ENCODE data around the gene IMP3.
"Not testable (repeated sequence)": the region's sequence is repeated elsewhere in the genome, so short reads cannot be mapped to it uniquely, and the experiment has no call there.

The IMP3 gene, protein sequence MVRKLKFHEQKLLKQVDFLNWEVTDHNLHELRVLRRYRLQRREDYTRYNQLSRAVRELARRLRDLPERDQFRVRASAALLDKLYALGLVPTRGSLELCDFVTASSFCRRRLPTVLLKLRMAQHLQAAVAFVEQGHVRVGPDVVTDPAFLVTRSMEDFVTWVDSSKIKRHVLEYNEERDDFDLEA

GRCh38 chr15:75639709-75640482 lies at the start of gene IMP3:
Gene IMP3, minus strand, starts transcription at chr15:75640224. Its CDS starts 56 bp downstream, at chr15:75640168.
- Mint-ChIP-seq H3K27me3 (ENCODE audit: low read depth) (peaks cover 3% of the 10 kb centered on the region), H3K36me3 (ENCODE audit: low read depth) (peaks cover 15% of the 10 kb centered on the region), H3K4me1 (ENCODE audit: low read depth) (peaks cover 28% of the 10 kb centered on the region), H3K4me3 (peak within 1 kb of the TSS; percentile 95), H3K27ac (peak within 1 kb of the TSS; percentile 91), H3K9me3 (no peaks in the 10 kb centered on the region)

DNA sequence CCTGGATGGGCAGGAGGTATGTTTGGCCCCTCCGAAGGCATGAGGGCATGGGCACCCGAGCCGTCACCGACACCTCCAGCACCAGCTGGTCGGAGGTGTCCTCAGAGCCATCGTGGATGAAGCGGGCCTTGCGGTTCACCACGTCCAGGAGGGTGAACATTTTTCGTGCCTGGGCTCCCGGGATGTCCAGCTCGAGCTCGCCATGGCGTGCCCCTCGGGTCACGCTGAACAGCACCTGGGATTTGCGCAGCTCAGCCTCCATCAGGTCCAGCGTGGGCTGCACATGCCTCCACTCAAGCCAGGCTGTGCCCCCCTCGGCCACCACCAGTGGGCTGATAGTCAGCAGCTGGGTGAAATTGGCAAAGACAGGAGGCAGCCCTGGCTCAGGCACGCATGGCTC lies 49.4 kb upstream of the IMP3 start:
- peaks cover 14% of the 10 kb centered on the region for H3K27me3 Mint-ChIP-seq (ENCODE audit: low read depth)
- not testable (repeated sequence) for H3K4me1 Mint-ChIP-seq (ENCODE audit: low read depth); H3K9me3 Mint-ChIP-seq; H3K27ac Mint-ChIP-seq; H3K36me3 Mint-ChIP-seq (ENCODE audit: low read depth); H3K4me3 Mint-ChIP-seq

DNA sequence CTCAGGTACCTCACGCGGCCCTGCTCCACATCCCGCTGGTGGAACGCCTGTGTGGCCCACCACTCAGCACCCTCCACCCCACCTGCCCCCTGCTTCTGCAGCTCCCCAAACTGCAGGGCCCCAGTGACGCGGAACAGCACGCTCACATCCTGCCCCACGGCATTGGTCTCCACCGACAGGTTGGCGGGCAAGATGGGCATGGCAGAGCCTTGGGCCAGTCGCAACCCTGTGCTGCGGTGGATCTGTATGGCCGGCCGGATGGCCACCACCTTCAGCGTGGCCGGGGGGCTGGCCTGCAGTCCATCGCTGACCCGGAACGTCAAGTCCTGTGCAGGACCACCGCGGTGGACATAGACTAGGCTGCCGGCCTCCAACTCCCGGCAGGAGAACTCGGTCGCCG lies 48.8 kb upstream of the IMP3 start:
- peaks cover 11% of the 10 kb centered on the region for H3K27me3 Mint-ChIP-seq (ENCODE audit: low read depth)
- H3K27ac Mint-ChIP-seq: no peak overlapping the region
- H3K36me3 Mint-ChIP-seq (ENCODE audit: low read depth): no peaks in the 10 kb centered on the region
- no peak overlapping the region for H3K4me3 Mint-ChIP-seq
- no peaks in the 10 kb centered on the region for H3K9me3 Mint-ChIP-seq
- peaks cover 5% of the 10 kb centered on the region for H3K4me1 Mint-ChIP-seq (ENCODE audit: low read depth)

DNA sequence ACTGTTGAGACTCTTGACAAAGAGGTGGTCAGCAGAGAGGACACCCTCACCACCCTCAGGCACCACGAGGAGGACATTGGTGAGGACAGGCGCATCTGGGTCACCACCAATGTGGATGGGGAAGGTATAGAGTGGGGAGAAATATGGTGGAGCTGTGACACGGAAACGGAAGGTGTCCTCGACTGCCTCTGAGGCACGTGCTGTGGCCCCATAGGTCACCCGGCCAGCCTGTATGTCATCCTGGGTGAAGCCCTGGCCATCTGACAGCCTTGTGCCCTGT lies 48.2 kb upstream of the IMP3 start:
- Mint-ChIP-seq H3K4me1 (ENCODE audit: low read depth) (peaks cover 5% of the 10 kb centered on the region), H3K36me3 (ENCODE audit: low read depth) (no peaks in the 10 kb centered on the region), H3K27me3 (ENCODE audit: low read depth) (peaks cover 8% of the 10 kb centered on the region), H3K27ac (no peak overlapping the region), H3K9me3 (no peaks in the 10 kb centered on the region), H3K4me3 (no peak overlapping the region)

DNA sequence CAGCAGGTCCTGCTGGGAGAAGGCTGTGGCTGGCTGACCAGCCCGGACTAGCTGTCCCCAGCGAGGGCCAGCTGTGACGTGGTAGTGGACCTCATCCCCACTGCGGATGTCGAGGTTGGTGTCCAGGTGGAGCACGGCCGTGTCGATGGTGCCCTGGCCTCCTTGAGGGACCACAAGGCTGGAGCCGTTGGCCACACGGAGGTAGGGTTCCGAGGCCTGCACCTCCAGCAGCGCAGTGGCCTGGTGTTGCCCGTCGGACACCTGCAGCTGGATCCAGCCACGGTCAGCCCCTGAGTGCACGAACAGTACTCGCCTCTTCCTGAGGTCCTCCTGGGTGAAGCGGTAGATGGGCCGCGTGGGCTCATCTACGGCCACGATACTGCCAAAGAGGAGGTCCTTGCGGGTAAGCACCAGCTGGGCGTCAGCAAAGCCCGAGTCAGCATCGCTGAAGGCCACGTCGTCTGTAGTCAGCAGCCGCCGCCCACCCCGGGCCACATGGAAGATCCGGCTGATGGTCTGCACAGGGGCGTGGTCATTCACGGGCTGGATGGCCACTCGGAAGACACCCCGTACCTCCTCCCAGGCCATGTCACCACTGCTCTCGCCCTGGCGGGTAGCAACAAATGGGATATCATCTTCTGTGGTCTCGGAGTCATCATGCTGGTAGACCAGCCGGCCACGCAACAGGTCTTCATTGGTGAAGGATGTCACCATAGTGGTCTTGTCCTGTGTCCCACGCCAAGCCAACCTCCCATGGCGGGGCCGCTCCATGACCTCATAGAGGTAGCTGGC lies 47.7 kb upstream of the IMP3 start:
- Mint-ChIP-seq H3K36me3 (ENCODE audit: low read depth) (no peaks in the 10 kb centered on the region), H3K4me1 (ENCODE audit: low read depth) (peaks cover 5% of the 10 kb centered on the region), H3K4me3 (no peak overlapping the region), H3K27me3 (ENCODE audit: low read depth) (peaks cover 6% of the 10 kb centered on the region), H3K27ac (no peak overlapping the region), H3K9me3 (no peaks in the 10 kb centered on the region)

GRCh38 chr15:75686212-75686642 lies 46.2 kb upstream of the IMP3 start:
- not testable (repeated sequence) for H3K27ac Mint-ChIP-seq; H3K9me3 Mint-ChIP-seq; H3K4me1 Mint-ChIP-seq (ENCODE audit: low read depth); H3K4me3 Mint-ChIP-seq; H3K27me3 Mint-ChIP-seq (ENCODE audit: low read depth); H3K36me3 Mint-ChIP-seq (ENCODE audit: low read depth)

DNA sequence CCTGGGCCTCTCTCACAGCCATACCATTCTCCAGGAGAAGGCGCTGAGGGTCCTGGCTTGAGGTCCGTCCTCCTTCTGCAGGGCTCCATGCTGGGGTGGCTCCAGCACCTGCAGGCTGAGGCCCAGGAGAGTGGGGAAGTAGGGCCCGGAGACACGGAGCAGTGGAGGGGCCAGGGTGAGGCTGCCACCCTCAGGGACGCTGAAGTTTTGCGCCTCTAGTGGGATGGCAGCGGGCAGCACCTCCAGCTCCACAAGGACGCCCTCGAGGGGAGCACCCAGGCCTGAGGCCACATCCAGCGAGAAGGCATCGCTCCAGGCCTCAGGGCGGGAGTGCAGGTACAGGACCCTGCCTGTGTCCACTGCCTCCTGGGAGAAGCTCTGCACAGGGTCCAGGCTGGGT lies 45.2 kb upstream of the IMP3 start:
- Mint-ChIP-seq H3K36me3 (ENCODE audit: low read depth) (no peaks in the 10 kb centered on the region), H3K27ac (no peak overlapping the region), H3K4me3 (no peak overlapping the region), H3K27me3 (ENCODE audit: low read depth) (no peaks in the 10 kb centered on the region), H3K9me3 (no peaks in the 10 kb centered on the region), H3K4me1 (ENCODE audit: low read depth) (no peaks in the 10 kb centered on the region)

DNA sequence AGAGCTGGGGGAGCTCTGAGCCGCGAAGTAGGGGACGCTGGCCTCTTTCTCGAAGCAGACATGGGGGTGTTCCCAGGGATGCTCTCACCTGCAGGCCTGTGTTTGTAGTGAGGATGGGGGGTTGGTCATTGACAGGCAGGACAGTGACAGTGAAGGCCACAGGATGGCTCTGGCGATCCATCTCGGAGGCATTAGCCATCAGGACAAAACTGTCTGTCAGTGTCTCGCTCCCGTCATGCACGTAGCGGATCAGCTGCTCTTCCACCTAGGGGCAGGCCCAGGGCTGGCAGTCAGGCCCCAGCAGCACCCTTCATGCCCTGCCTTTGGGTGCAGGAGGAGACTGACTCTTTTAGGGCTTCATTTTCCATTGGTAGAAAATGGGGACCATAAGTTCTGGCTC lies 44.6 kb upstream of the IMP3 start:
- no peak overlapping the region for H3K27ac Mint-ChIP-seq
- no peaks in the 10 kb centered on the region for H3K36me3 Mint-ChIP-seq (ENCODE audit: low read depth)
- no peaks in the 10 kb centered on the region for H3K9me3 Mint-ChIP-seq
- H3K27me3 Mint-ChIP-seq (ENCODE audit: low read depth): no peaks in the 10 kb centered on the region
- H3K4me3 Mint-ChIP-seq: no peak overlapping the region
- H3K4me1 Mint-ChIP-seq (ENCODE audit: low read depth): no peaks in the 10 kb centered on the region

DNA sequence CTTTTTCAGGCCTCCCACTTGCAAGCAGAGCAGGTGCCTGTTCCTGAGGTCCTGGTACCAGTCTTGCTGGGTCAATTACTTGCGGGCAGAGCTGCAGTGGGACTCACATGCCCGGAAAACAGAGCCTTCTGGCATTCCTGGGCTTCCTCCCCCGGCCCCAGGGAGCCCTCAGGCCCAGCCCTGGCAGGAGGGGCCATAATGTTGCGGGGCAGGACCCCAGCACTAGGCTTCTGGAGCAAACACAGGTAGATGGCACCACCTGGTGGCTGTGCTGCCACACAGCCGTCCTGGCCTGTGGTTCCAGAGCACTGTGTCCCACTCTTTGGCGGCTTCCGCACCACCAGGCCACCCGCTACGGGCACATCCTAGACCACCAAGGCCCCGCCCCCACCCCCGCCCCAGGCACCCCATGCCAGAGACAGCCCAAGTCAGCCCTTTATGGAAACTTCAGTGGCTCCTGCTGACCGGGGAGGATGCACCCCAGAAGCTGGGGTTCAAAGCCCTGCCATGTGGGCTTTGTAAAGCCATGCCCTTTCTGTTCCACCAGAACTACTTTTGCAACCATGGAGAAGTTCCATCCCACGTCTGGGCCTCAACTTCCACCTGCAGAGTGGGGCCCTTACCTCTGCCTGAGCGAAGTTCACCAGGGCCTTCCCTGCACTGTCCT lies 43.8 kb upstream of the IMP3 start:
- not testable (repeated sequence) for H3K9me3 Mint-ChIP-seq; H3K27ac Mint-ChIP-seq; H3K27me3 Mint-ChIP-seq (ENCODE audit: low read depth)

DNA sequence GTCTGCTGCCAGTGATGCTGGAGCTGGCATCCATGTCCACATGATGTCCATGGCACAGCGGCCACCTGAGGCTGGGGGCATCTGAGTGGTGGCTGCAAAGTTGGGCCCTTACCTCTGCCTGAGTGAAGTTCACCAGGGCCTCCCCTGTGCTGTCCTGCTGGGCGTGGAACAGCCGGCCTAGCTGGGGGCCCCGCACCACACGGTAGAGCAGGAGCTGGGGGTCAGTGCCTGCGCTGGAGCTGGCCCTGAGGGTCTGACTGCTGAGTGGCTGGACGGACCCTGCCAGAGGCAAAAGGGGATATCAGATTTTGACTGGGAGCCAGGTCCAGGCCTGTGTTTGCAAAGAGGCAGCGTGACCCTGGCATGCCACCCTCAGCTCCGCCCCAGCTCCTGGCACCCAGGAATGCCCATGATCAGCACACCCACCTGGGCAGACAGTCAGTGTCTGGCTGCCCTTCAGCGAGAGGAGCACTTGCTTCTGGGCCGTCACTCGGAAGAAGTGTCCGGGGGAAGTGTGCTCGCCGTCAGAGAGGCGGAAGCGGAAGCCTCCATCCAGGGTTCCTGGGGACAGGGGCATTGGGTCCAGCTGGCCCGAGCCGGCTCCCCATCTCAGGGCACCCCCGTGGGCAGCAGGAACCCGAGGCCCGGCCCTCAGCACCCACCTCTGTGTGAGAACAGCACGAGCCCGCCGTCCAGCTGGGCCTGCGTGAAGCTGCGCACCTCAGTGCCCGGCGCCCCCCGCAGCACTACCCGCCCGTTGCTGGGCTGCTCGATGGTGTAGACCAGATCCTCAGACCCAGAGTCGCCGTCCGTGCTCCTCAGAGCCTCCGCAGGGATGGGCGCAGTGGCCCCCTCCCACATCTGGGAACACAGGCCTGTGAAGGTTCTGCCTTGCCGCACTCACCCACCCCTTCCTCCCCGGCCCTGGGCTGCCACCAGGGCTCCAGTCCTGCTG lies 42.4 kb upstream of the IMP3 start:
- H3K4me3 Mint-ChIP-seq: no peak overlapping the region
- H3K9me3 Mint-ChIP-seq: no peaks in the 10 kb centered on the region
- H3K4me1 Mint-ChIP-seq (ENCODE audit: low read depth): no peaks in the 10 kb centered on the region
- no peaks in the 10 kb centered on the region for H3K36me3 Mint-ChIP-seq (ENCODE audit: low read depth)
- no peak overlapping the region for H3K27ac Mint-ChIP-seq
- peaks cover 6% of the 10 kb centered on the region for H3K27me3 Mint-ChIP-seq (ENCODE audit: low read depth)

More for the DNA sequence above, 43.8 kb upstream of the IMP3 start:
- not testable (repeated sequence) for H3K36me3 Mint-ChIP-seq (ENCODE audit: low read depth); H3K4me3 Mint-ChIP-seq; H3K4me1 Mint-ChIP-seq (ENCODE audit: low read depth)

- no peaks in the 10 kb centered on the region for H3K9me3 Mint-ChIP-seq
- no peak overlapping the region for H3K4me3 Mint-ChIP-seq
- H3K27me3 Mint-ChIP-seq (ENCODE audit: low read depth): peaks cover 6% of the 10 kb centered on the region
- H3K4me1 Mint-ChIP-seq (ENCODE audit: low read depth): no peaks in the 10 kb centered on the region
- H3K36me3 Mint-ChIP-seq (ENCODE audit: low read depth): no peaks in the 10 kb centered on the region
- H3K27ac Mint-ChIP-seq: no peak overlapping the region
Observed at GRCh38 chr15:75680007-75680789, 40.2 kb upstream of the IMP3 start.

DNA sequence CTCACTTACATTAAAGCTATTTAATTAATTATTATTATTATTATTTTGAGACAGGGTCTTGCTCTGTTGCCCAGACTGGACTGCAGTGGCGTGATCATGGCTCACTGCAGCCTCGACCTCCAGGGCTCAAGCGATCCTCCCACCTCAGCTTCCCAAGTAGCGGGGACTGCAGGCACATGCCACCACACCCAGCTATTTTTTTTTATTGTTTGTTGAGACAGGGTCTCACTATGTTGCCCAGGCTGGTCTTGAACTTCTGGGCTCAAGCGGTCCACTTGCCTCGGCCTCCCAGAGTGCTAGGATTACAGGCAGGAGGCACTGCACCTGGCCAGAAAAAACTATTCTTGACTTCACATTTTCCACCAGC lies 38.3 kb upstream of the IMP3 start:
- not testable (repeated sequence) for H3K27me3 Mint-ChIP-seq (ENCODE audit: low read depth); H3K4me3 Mint-ChIP-seq; H3K9me3 Mint-ChIP-seq; H3K4me1 Mint-ChIP-seq (ENCODE audit: low read depth); H3K27ac Mint-ChIP-seq; H3K36me3 Mint-ChIP-seq (ENCODE audit: low read depth)

DNA sequence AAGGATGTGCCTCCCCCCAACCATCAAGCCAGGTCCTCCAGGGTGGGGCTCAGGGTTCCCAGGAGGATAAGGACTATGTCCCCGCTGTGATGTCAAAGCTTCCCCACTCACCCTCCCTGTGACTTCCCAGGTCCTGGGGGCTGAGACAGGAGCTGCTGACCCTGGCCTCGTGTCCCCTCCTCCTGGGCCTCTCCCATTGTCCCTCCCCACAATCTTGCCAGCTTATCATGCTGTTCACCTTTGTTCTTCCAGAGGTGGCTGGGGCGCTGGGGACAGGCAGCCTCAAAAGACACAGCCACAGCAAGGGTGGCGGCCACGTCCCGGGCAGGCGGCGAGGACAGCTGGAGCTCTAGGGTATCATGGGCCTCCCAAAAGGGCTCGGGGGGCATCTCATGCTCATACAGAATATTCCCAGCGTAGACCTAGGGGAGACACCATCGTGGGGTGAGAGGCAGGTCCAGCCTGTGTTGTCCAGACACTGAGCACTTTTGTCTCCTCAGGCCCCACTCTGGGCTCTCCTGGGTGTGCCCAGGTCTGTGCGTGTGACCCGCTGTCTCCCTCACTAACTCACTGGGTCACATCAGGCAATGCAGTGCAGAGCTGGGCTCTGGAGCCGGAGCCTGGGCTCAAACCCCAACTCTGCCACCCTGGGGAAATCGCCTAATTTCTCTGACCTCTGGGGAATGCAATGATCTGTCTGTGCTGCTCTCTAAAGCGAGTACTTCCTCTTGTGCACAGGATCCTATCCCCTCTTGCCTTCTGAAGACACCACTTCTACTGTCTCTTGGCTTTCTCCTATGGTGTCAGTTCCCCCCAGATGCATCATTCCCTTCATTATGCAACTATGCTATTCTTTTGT lies 37.7 kb upstream of the IMP3 start:
- Mint-ChIP-seq H3K4me1 (ENCODE audit: low read depth) (no peaks in the 10 kb centered on the region), H3K4me3 (no peak overlapping the region), H3K36me3 (ENCODE audit: low read depth) (no peaks in the 10 kb centered on the region), H3K9me3 (no peaks in the 10 kb centered on the region), H3K27ac (no peak overlapping the region), H3K27me3 (ENCODE audit: low read depth) (peaks cover 6% of the 10 kb centered on the region)
